GM12878 (cell line): ENCODE results near the gene POLA1. TPM values are rescaled to one million over a fixed set of nuclear protein-coding genes. Genes with fewer than 3 reads are reported as not detected.

Experiments
- ATAC-seq: fragments of 200-7000 bp; cut with Tn5 transposase; 3 replicates; pipeline ENCODE4 v1.9.1; 2020; ENCODE audit warnings: mild to moderate bottlenecking, moderate library complexity
- BruUV-seq: library from RNA; stranded (reverse); fragments of 400-500 nt; replicated peaks from 2 replicates; lab custom pipeline; 2021; lab: Mats Ljungman, UMichigan
- CTCF ChIA-PET: fragments of 300-600 bp; sonication (Branson Sonifier 250); formaldehyde crosslinking; extraction: SDS; loops from one replicate; lab custom pipeline; 2021; ENCODE audit warnings: inconsistent platforms; lab: Yijun Ruan, JAX
- POLR2A ChIA-PET: fragments of 350-600 bp; formaldehyde crosslinking; extraction: SDS; loops from one replicate; lab custom pipeline; 2021; ENCODE audit warnings: inconsistent platforms; lab: Charles Lee
- RAD21 ChIA-PET: fragments of 300-600 bp; sonication (Branson Sonifier 250); formaldehyde crosslinking; loops from one replicate; lab custom pipeline; 2023; ENCODE audit warnings: antibody characterized with exemption; ENCODE audit not compliant: unreplicated experiment; lab: Charles Lee
- SMC1A ChIA-PET: fragments of 300-600 bp; sonication (Branson Sonifier 250); formaldehyde crosslinking; loops from one replicate; lab custom pipeline; 2023; ENCODE audit not compliant: unreplicated experiment, uncharacterized antibody; lab: Charles Lee
- DNase-seq: peaks from one replicate; pipeline ENCODE4 v3.0.0-alpha.2; 2011; ENCODE audit warnings: low read depth, low spot score
- FAIRE-seq: peaks from 3 replicates; lab custom pipeline; 2011; peaks lifted over from hg19 to GRCh38; lab: Jason Lieb, UNC
- H2AFZ ChIP-seq: 2 replicates; pipeline ENCODE4 v1.6.0; 2011; ENCODE audit warnings: low read depth, low read length, control low read depth; ENCODE audit not compliant: control insufficient read depth
- H3K27ac ChIP-seq: 2 replicates; pipeline ENCODE4 v1.5.1; 2011; ENCODE audit warnings: control low read depth; ENCODE audit not compliant: control insufficient read depth, insufficient read depth
- H3K27me3 ChIP-seq, 2 experiments: replicated peaks in 1 of 2; 2 replicates each; pipeline versions ENCODE4 v1.6.0 to v1.6.1; 2011; ENCODE audit warnings: low read length in 1 of 2; ENCODE audit not compliant: control insufficient read depth in 2 of 2, insufficient read depth in 2 of 2
- H3K36me3 ChIP-seq, 2 experiments: 2 replicates each; pipeline ENCODE4 v1.5.1; 2011; ENCODE audit warnings: low read length in 1 of 2; ENCODE audit not compliant: control insufficient read depth in 2 of 2, insufficient read depth in 2 of 2
- H3K4me1 ChIP-seq: 2 replicates; pipeline ENCODE4 v1.6.1; 2011; ENCODE audit warnings: mild to moderate bottlenecking, low read length, moderate library complexity, mixed read lengths; ENCODE audit not compliant: control insufficient read depth, insufficient read depth
- H3K4me2 ChIP-seq: 2 replicates; pipeline ENCODE4 v1.6.0; 2011; ENCODE audit warnings: control low read depth; ENCODE audit not compliant: control insufficient read depth, insufficient read depth
- H3K4me3 ChIP-seq: fragments of 200-600 bp; sonication (generic); 2 replicates; pipeline ENCODE4 v1.5.1; 2016
- H3K79me2 ChIP-seq: 2 replicates; pipeline ENCODE4 v1.6.0; 2011; ENCODE audit warnings: low read length; ENCODE audit not compliant: control insufficient read depth, insufficient read depth
- H3K9ac ChIP-seq: 2 replicates; pipeline ENCODE4 v1.8.0; 2011; ENCODE audit warnings: low read length, control low read depth, mixed read lengths; ENCODE audit not compliant: control insufficient read depth, insufficient read depth
- H3K9me3 ChIP-seq: replicated peaks from 3 replicates; pipeline ENCODE4 v1.5.1; 2011; ENCODE audit warnings: mild to moderate bottlenecking, low read length; ENCODE audit not compliant: control insufficient read depth, insufficient read depth
- H4K20me1 ChIP-seq: 2 replicates; pipeline ENCODE4 v1.6.0; 2011; ENCODE audit not compliant: control insufficient read depth, insufficient read depth
- ESRRA ChIP-seq: IDR thresholded peaks from 2 replicates; pipeline ENCODE4 v1.6.1; 2012; ENCODE audit warnings: mild to moderate bottlenecking, low read length, improper control_type of control experiment
- HSF1 ChIP-seq: fragments of 150-350 bp; IDR thresholded peaks from 2 replicates; pipeline ENCODE4 v1.6.1; 2014; ENCODE audit warnings: mild to moderate bottlenecking, low read depth, low read length
- MTA2 ChIP-seq: fragments of 450-650 bp; IDR thresholded peaks from 2 replicates; pipeline ENCODE4 v1.6.1; 2016; ENCODE audit warnings: low read depth, mild to moderate bottlenecking, moderate library complexity
- PKNOX1 ChIP-seq: fragments of 450-650 bp; IDR thresholded peaks from 2 replicates; pipeline ENCODE4 v1.6.1; 2016; ENCODE audit warnings: mild to moderate bottlenecking
- PRDM15 ChIP-seq: fragments of 450-650 bp; formaldehyde crosslinking; IDR thresholded peaks from 2 replicates; pipeline ENCODE4 v1.4.0; 2020; ENCODE audit warnings: mild to moderate bottlenecking, moderate library complexity
- TCF12 ChIP-seq: IDR thresholded peaks from 2 replicates; pipeline ENCODE4 v1.6.1; 2011; ENCODE audit warnings: low read depth, mild to moderate bottlenecking, low read length
- ZBTB11 ChIP-seq: fragments of 450-650 bp; formaldehyde crosslinking; IDR thresholded peaks from 2 replicates; pipeline ENCODE4 v1.5.0; 2022; ENCODE audit warnings: mild to moderate bottlenecking, missing genetic modification characterization
- WGBS: methylation state at CpG from one replicate; pipeline ENCODE4 v1.1.6; 2016; ENCODE audit warnings: low lambda C conversion rate; ENCODE audit not compliant: insufficient replicate concordance, insufficient coverage; ENCODE audit errors: missing lambda C conversion rate; 5-methylcytosine and 5-hydroxymethylcytosine counted together
- in situ Hi-C: fragments of 300-500 bp; cut with MboI; formaldehyde crosslinking; loops from 9 replicates; pipeline ENCODE4 v1.14.3; 2018; ENCODE audit warnings: mixed read lengths
- intact Hi-C: fragments of 100-400 bp; cut with micrococcal nuclease; formaldehyde crosslinking; loops from one replicate; pipeline ENCODE4 v1.14.2; 2022; ENCODE audit not compliant: unreplicated experiment
- polyA plus RNA-seq, 11 experiments: library from polyadenylated mRNA; depleted of rRNA in 4 of 11; unstranded in 6 of 11; stranded (reverse) in 5 of 11; fragments of >200 nt; fragmentation: Nextera tagmentation in 4 of 11; fragmentation: Illumina TruSeq in 1 of 11; extraction: Ambion mirVana in 4 of 11; extraction: Trizol in 1 of 11; gene quantifications; 1 replicate in 1 of 11; 2 replicates in 10 of 11; pipeline versions ENCODE4 v1.2.1 to v1.2.3, GENCODE V29; 2011 to 2016; ENCODE audit warnings: inconsistent platforms in 2 of 11, missing spikeins in 2 of 11, low read depth in 1 of 11
- total RNA-seq, 4 experiments: library from RNA; depleted of rRNA in 3 of 4; stranded (reverse); fragments of >200 nt in 3 of 4; fragmentation: Illumina TruSeq in 1 of 4; extraction: Trizol in 1 of 4; gene quantifications; 2 replicates each; pipeline versions ENCODE4 v1.2.1 to v1.2.3, GENCODE V29; 2013 to 2021
- TF ChIP-seq, protein P1 (sequence below): fragments of 450-650 bp; IDR thresholded peaks from 2 replicates; pipeline ENCODE4 v1.6.1; 2016; ENCODE audit warnings: mild to moderate bottlenecking, moderate library complexity, borderline replicate concordance

POLA1 gene
- total and polyA plus RNA-seq, 10 of the 15 experiments (the other 5 are each of a cell fraction or from before 2014, with no cell fraction given), result 6.5 to 34.7 (median 24.8) TPM

DNA sequence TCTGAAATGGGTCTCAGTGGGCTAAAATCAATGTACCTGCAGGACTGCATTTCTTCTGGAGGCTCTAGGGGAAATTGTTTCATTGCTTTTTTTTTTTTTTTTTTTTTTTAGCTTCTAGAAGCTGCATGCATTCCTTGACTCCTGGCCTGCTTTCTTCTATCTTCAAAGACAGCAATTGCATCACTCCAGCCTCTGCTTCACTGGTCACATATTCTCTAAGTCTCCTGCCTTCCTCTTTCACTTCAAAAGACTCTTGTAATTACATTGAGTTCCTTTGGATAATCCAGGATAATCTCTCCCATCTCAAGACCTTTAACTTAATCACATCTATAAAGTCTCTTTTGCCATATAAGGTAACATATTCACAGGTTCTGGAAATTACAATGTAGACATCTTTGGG, 35.3 kb upstream of the POLA1 start (continued):
- TF ChIP-seq PRDM15 (no peak), MTA2 (no peak)
- TF ChIP-seq, all 136 proteins: peak for 0

DNA sequence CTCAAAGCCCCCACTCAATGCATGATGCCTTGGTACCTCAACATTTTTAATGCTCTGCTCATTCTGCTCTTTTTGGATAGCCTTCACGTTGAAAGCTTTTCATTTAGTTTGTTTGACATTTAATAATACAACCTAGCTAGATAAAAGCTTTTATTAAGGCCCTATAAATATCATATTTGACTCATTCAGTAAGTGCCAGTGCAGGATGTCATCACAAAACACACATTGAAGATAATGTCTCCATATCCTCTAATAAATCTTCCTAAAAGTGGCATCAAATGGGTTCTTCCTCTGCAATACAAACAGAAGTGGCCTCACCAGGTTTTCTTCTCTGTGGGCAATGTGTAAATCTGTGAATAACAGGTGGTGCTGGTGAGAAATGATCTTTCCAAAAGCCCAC, 34.6 kb upstream of the POLA1 start:
- Histone ChIP-seq H4K20me1 (no peaks in the 10 kb centered on the region), H3K4me2 (no peak overlapping the region), H3K9ac (no peak overlapping the region), H2AFZ (no peak overlapping the region), H3K9me3 (no peaks in the 10 kb centered on the region), H3K79me2 (no peaks in the 10 kb centered on the region), H3K27ac (no peak overlapping the region), H3K27me3 (peaks cover 0 to 2% of the 10 kb centered on the region in 2 experiments; a peak in 2 of 4 replicates), H3K4me3 (no peak overlapping the region), H3K4me1 (no peaks in the 10 kb centered on the region), H3K36me3 (no peaks in the 10 kb centered on the region)
- ATAC-seq (no peak), DNase-seq (no peak), FAIRE-seq (no peak)
- BruUV-seq, result no TSS peak
- WGBS, result 0% methylated on average over 1 of the region's 1 CpG
- ChIA-PET RAD21 (no interaction called here), CTCF (no interaction called here), POLR2A (no interaction called here), SMC1A (no interaction called here)
- in situ Hi-C loops (no loop called here), intact Hi-C loops (no loop called here)
- TF ChIP-seq HSF1 (no peak), ESRRA (no peak), PKNOX1 (no peak), ZBTB11 (CRISPR knock-in tag) (no peak), TCF12 (no peak)
- TF ChIP-seq, protein P1, sequence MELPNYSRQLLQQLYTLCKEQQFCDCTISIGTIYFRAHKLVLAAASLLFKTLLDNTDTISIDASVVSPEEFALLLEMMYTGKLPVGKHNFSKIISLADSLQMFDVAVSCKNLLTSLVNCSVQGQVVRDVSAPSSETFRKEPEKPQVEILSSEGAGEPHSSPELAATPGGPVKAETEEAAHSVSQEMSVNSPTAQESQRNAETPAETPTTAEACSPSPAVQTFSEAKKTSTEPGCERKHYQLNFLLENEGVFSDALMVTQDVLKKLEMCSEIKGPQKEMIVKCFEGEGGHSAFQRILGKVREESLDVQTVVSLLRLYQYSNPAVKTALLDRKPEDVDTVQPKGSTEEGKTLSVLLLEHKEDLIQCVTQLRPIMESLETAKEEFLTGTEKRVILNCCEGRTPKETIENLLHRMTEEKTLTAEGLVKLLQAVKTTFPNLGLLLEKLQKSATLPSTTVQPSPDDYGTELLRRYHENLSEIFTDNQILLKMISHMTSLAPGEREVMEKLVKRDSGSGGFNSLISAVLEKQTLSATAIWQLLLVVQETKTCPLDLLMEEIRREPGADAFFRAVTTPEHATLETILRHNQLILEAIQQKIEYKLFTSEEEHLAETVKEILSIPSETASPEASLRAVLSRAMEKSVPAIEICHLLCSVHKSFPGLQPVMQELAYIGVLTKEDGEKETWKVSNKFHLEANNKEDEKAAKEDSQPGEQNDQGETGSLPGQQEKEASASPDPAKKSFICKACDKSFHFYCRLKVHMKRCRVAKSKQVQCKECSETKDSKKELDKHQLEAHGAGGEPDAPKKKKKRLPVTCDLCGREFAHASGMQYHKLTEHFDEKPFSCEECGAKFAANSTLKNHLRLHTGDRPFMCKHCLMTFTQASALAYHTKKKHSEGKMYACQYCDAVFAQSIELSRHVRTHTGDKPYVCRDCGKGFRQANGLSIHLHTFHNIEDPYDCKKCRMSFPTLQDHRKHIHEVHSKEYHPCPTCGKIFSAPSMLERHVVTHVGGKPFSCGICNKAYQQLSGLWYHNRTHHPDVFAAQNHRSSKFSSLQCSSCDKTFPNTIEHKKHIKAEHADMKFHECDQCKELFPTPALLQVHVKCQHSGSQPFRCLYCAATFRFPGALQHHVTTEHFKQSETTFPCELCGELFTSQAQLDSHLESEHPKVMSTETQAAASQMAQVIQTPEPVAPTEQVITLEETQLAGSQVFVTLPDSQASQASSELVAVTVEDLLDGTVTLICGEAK, result no peak
